ENCODE results near the gene CYB5D1.

The CYB5D1 gene

GRCh38 chr17:7887038-7887481 is 29.3 kb downstream of the CYB5D1 start:
- DNase-seq, result no peak

GRCh38 chr17:7887482-7888183 is 29.8 kb downstream of the CYB5D1 start:
- peak; percentile 95 for DNase-seq

- no peak for DNase-seq
Observed at GRCh38 chr17:7888184-7888920, 30.5 kb downstream of the CYB5D1 start, which contains the start of gene CHD3. Gene CHD3 (plus strand): TSS chr17:7888789. CDS start chr17:7889001, 212 bp downstream.

GRCh38 chr17:7889166-7889955 is 31.6 kb downstream of the CYB5D1 start:
- DNase-seq, result peak; percentile 67

GRCh38 chr17:7893187-7893880 is 35.5 kb downstream of the CYB5D1 start:
- no peak for DNase-seq

- DNase-seq, result no peak
Observed at GRCh38 chr17:7894226-7894625, 36.4 kb downstream of the CYB5D1 start.

GRCh38 chr17:7894866-7895265 is 37.1 kb downstream of the CYB5D1 start:
- no peak for DNase-seq

GRCh38 chr17:7897090-7897489 is 39.3 kb downstream of the CYB5D1 start:
- DNase-seq, result no peak

GRCh38 chr17:7897773-7898172 is 40.0 kb downstream of the CYB5D1 start:
- peak; percentile 36 for DNase-seq

GRCh38 chr17:7903154-7904103 is 45.6 kb downstream of the CYB5D1 start:
- no peak for DNase-seq

GRCh38 chr17:7909089-7909488 is 51.3 kb downstream of the CYB5D1 start:
- no peak for DNase-seq

- DNase-seq, result no peak
Observed at GRCh38 chr17:7910281-7910680, 52.5 kb downstream of the CYB5D1 start.

- DNase-seq, result no peak
Observed at GRCh38 chr17:7910711-7911110, 52.9 kb downstream of the CYB5D1 start.

GRCh38 chr17:7911116-7911515 is 53.3 kb downstream of the CYB5D1 start:
- no peak for DNase-seq

All from CD4-positive, alpha-beta T cell treated with Interleukin-15 for 1 hour (primary cell).